Neutrophil (primary cell): ENCODE results near the gene ATP4B.
A peak's percentile ranks its signal among the peaks of the same experiment; 100 is the strongest.
"Not testable (repeated sequence)": the region's sequence is repeated elsewhere in the genome, so short reads cannot be mapped to it uniquely, and the experiment has no call there.

ENCODE experiments used
- H3K27ac ChIP-seq: fragments of 200-600 bp; sonication (generic); 2 replicates; pipeline ENCODE4 v1.5.1; 2016; ENCODE audit warnings: mild to moderate bottlenecking, moderate library complexity
- H3K27me3 ChIP-seq: fragments of 200-600 bp; sonication (generic); 2 replicates; pipeline ENCODE4 v1.6.0; 2016; ENCODE audit warnings: mild to moderate bottlenecking
- H3K36me3 ChIP-seq: fragments of 200-600 bp; sonication (generic); 2 replicates; pipeline ENCODE4 v1.5.1; 2017
- H3K4me1 ChIP-seq, 2 experiments: fragments of 200-600 bp in 1 of 2; sonication (generic) in 1 of 2; 1 replicate in 1 of 2; 2 replicates in 1 of 2; pipeline versions ENCODE4 v1.5.1 to v1.6.1; 2013 to 2016; ENCODE audit warnings: low read depth in 1 of 2, low read length in 1 of 2, mild to moderate bottlenecking in 1 of 2, moderate library complexity in 1 of 2; ENCODE audit not compliant: control insufficient read depth in 1 of 2, insufficient read depth in 1 of 2
- H3K4me3 ChIP-seq, 2 experiments: fragments of 200-600 bp in 1 of 2; sonication (generic) in 1 of 2; 1 replicate in 1 of 2; 2 replicates in 1 of 2; pipeline ENCODE4 v1.5.1; 2013 to 2016; ENCODE audit warnings: low read depth in 1 of 2, low read length in 1 of 2, mild to moderate bottlenecking in 1 of 2, moderate library complexity in 1 of 2
- H3K9me3 ChIP-seq: fragments of 200-600 bp; sonication (generic); 2 replicates; pipeline ENCODE4 v1.5.1; 2016
- CTCF ChIP-seq: fragments of 200-600 bp; sonication (generic); IDR thresholded peaks from 2 replicates; pipeline ENCODE4 v1.5.1; 2016; ENCODE audit warnings: antibody characterized with exemption

Gene ATP4B

DNA sequence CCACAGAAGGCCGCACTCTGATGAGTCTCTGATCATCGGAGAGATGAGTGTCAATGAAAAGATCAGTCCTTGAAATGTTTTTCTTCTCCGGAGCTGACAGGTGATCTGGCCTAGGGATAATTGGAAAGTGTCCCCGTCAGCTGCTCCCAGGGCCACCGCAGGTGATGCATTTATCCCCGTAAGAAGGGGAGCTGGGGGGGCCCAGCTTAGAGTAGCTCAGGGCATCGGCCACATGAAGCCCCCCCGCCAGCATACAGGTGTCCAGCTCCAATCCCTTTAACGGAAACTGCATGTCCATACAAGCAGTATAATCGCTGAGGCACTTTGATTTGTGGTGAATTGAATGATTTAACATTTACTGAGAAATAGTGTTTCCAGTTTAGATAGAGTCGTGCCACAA lies 27.7 kb downstream of the ATP4B start:
- no peak overlapping the region for H3K27ac ChIP-seq
- H3K36me3 ChIP-seq = peaks cover 69% of the 10 kb centered on the region
- no peaks in the 10 kb centered on the region for H3K4me1 ChIP-seq
- H3K27me3 ChIP-seq = no peaks in the 10 kb centered on the region
- no peaks in the 10 kb centered on the region for H3K9me3 ChIP-seq
- TF ChIP-seq CTCF = no peak
- no peak overlapping the region for H3K4me3 ChIP-seq

GRCh38 chr13:113629866-113630265 lies 28.1 kb downstream of the ATP4B start:
- H3K4me3 ChIP-seq = no peak overlapping the region
- H3K4me1 ChIP-seq = no peaks in the 10 kb centered on the region
- H3K27me3 ChIP-seq = no peaks in the 10 kb centered on the region
- no peak for TF ChIP-seq CTCF
- H3K9me3 ChIP-seq = no peaks in the 10 kb centered on the region
- H3K27ac ChIP-seq = no peak overlapping the region
- H3K36me3 ChIP-seq = peaks cover 65% of the 10 kb centered on the region

DNA sequence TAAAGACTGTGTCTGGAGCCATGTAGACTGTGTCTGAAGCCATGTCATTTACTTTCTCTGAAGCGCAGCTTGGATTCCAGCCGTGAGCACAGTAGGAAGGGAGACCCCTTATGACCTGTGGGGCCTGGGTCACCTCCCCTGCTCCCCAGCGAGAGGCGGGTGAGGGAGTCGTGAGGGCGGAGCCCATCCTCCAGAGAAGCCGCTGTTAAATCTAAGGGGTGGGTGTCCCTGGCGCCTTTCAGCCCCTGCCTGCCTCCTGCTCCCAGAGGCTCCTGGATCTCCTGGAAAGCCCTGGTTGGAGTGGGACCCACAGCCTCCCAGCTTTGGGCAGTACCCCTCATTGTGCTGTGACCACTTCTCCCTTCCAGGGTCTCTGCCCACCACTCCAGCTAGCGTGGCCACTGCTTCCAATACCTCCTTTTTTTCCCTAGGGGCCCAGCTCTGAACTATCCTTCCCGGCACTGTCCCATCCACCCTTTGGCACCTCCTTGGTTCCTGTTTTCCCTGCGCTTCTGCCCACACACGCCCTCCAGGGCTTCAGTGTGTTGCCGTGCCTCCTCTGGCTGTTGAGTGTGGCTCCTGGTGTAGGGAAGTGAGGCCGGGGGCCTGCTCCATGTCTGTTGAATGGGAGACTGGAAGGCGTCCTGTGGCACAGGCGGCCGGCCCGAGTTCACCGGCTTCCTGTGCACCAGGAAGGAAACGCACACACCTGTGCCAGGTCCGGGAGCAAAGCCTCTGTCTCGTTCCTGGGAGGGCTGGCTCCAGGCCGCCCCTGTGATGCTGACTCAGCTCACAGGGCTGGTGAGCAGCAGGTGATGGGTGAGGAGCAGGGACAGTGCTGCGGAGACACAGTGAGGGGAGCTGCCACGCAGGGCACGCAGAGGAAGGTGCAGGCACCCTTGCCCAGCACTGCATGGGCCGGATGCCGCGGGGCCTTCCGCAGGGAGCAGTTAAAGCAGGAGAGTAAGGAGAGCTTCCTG lies 29.4 kb downstream of the ATP4B start:
- H3K4me3 ChIP-seq = no peak overlapping the region
- TF ChIP-seq CTCF = no peak
- H3K27ac ChIP-seq = no peak overlapping the region
- peaks cover 60% of the 10 kb centered on the region for H3K36me3 ChIP-seq
- H3K27me3 ChIP-seq = no peaks in the 10 kb centered on the region
- no peaks in the 10 kb centered on the region for H3K9me3 ChIP-seq
- no peaks in the 10 kb centered on the region for H3K4me1 ChIP-seq

- no peaks in the 10 kb centered on the region for H3K9me3 ChIP-seq
- no peak for TF ChIP-seq CTCF
- no peak overlapping the region for H3K4me3 ChIP-seq
- H3K27me3 ChIP-seq = no peaks in the 10 kb centered on the region
- no peaks in the 10 kb centered on the region for H3K4me1 ChIP-seq
- H3K27ac ChIP-seq = no peak overlapping the region
- peaks cover 59% of the 10 kb centered on the region for H3K36me3 ChIP-seq
Measured at GRCh38 chr13:113627136-113627535, 30.9 kb downstream of the ATP4B start.

DNA sequence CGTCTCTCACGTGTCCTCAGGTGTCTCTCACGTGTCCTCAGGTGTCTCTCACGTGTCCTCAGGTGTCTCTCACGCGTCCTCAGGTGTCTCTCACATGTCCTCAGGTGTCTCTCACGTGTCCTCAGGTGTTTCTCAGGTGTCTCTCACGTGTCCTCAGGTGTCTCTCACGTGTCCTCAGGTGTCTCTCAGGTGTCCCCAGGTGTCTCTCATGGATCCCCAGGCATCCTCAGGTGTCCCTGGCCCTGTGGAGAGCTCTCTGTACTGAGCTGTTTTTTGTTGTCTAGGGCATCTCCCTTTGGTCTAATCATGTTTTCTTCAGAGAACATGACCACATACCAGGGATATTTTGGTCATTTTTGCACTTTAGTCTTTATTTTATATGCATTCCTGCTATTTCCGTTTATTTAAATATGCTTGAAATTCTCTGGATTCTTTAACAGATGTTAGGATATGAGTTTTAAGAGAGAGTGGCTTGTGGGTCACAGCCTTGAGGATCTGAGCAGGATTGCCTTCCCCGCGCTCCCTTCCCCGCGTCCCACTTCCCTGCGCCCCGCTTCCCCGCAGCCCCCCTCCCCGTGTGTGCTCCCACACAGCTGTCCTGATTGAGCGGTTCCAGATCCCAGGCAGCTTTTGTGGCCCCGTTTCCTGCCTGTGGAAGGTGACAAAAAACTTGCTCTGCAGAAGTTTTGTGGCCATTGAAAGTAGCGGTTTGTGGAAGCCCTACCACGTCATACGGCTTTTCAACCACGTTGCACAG lies 31.9 kb downstream of the ATP4B start:
- peak overlapping the region; percentile 18 for H3K27ac ChIP-seq
- H3K4me3 ChIP-seq = no peak overlapping the region
- no peaks in the 10 kb centered on the region for H3K4me1 ChIP-seq
- H3K27me3 ChIP-seq = no peaks in the 10 kb centered on the region
- TF ChIP-seq CTCF = no peak
- H3K36me3 ChIP-seq = peaks cover 49% of the 10 kb centered on the region
- no peaks in the 10 kb centered on the region for H3K9me3 ChIP-seq

DNA sequence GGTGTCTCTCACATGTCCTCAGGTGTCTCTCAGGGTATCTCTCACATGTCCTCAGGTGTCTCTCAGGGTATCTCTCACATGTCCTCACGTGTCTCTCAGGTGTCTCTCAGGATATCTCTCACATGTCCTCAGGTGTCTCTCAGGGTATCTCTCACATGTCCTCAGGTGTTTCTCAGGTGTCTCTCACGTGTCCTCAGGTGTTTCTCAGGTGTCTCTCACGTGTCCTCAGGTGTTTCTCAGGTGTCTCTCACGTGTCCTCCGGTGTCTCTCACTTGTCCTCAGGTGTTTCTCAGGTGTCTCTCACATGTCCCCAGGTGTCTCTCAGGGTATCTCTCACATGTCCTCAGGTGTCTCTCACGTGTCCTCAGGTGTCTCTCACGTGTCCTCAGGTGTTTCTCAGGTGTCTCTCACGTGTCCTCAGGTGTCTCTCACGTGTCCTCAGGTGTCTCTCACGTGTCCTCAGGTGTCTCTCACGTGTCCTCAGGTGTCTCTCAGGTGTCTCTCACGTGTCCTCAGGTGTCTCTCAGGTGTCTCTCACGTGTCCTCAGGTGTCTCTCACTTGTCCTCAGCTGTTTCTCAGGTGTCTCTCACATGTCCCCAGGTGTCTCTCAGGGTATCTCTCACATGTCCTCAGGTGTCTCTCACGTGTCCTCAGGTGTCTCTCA lies 33.2 kb downstream of the ATP4B start:
- not testable (repeated sequence) for H3K9me3 ChIP-seq, H3K27ac ChIP-seq, H3K4me3 ChIP-seq, H3K4me1 ChIP-seq, H3K27me3 ChIP-seq
- peaks cover 39% of the 10 kb centered on the region for H3K36me3 ChIP-seq
